Hippocampal formation (tissue), 2 donors: Measurements from ENCODE around the gene SLC1A7.

Experiments
- DNase-seq, 2 donors: peaks; one replicate each; lab custom pipeline; 2025; lab: John Stamatoyannopoulos, UW

The SLC1A7 gene

DNA sequence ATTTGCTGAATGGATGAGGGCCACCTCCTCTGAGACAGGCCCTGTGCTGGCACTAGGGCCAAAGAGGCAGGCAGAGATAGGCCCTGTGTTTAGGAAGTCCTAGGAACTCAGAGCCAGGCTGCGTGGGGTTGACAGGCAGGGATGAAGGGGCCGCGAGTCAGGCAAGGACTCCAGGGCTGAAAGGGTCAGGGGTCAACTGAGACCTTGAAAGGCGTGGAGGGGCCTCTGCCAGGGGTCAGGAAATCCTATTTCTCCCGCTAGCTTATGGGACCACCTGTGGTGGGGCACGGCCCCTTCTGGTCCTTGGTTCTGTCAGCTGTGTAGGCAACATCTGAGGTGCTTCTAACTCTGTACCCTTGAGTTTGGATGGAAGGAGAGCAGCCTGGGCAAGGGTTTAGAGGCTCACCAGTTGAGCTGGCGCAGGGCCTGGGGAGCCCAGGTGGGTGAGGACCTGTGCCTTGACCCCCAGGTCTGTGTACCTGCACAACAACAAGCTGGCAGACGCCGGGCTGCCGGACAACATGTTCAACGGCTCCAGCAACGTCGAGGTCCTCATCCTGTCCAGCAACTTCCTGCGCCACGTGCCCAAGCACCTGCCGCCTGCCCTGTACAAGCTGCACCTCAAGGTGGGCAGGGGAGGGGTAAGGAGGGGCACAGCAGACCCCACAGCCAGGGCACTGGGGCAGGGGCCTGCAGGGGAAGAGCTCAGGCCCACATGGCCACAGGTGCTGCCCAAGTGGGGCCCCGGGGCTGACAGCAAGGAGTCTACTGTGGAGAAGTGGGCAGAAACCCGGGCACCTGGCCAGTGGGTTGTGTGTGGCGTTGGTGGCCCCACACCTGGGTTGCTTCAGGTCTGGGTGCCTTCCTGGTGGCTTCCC is 65.5 kb downstream of the SLC1A7 start:
- DNase-seq: no peak

- DNase-seq: no peak
These were observed 66.3 kb downstream of the SLC1A7 start for GRCh38 chr1:53076165-53076564.

DNA sequence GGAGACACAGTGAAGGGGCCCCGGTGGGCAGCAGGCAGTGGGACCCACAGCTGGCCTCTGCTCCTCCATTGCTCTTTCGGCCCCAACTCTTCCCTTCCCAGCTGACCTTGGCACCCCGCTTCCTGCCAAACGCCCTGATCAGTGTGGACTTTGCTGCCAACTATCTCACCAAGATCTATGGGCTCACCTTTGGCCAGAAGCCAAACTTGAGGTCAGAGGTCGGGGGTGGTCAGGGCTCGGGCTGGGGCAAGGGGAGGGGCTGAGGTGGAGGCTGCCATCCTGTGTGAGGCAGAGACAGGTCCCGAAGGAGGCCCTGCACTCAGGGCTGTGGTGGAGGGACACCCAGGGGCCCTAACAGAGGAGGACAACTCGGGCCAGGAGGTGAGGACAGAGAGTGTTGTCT is 66.7 kb downstream of the SLC1A7 start:
- no peak for DNase-seq

DNA sequence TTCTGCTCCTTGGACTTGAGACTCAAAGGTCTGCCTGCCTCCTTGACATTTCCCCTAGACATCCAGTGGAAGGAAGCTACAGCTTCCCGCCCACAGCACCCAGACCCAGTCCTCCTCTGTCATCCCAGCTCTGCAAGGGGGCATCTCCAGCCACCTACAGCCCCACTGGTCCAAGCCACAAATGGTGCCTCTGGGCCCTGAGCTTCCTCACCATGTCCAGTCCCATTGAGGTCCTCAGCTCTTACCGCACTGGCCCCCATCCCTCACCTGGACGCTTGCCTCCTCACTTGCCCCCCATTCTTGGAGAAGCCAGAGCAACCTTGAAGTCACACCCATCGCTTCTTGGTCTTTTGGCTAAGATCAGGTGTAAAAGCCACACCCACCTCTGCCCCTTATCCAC is 67.2 kb downstream of the SLC1A7 start:
- DNase-seq: no peak

- DNase-seq: no peak
These were observed 67.9 kb downstream of the SLC1A7 start for GRCh38 chr1:53074313-53075154.

DNA sequence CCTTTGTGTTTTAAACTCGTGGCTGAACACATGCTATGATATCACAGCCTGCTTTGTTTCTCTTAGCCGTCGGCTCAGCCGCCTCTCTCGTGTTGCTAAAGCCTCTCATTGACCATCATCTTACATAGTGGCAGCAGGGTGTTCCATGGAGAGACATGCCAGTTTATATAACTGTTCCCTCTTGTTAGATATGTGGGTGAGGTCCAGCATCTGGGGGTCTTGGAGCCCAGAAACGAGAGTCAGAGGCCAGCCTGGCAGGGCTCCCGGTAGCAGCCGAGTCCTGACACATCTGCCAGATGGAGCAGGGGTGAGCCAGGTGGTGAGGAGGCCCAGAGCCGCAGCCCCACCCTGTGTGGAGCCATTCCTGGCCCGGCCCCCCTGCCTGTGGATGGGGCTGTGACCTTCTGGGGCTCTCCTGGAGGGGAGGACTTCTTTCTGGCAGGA is 68.5 kb downstream of the SLC1A7 start:
- no peak for DNase-seq

DNA sequence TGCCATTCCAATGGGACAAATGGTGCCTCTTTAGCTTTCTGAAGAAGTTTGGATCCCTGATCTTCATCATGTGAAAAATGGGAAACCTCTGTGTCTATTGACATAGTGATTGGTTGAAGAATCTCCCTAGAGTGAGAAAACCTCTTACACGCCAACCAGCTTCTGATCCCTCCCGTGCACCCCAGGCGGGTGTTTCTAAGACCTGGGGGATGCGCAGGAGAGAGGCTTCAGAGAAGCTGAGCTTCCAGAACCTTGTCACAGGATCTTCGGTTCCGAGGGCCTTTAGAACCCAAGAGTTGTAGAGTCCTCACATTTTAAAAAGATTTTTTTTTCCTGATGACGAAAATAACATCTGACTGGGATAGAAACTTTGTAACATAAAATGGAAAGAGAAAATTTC is 69.2 kb downstream of the SLC1A7 start:
- no peak for DNase-seq

DNA sequence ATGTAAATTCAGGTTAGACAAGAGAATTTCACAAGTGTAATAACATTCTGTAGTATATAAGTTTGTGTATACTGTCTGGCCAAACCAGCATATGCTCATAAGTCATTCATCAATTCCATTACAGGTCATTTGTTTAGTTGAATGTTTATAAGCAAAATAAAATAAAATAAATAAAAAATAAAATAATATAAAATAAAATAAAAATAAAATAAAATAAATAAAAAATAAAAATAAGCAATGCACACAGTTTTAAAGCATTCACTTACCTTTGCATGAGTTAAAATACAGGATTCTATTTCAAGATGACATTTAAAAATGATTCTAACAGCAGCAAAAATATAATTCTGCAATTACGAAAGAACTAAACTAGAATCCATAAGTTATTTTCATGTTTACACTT is 70.5 kb downstream of the SLC1A7 start:
- DNase-seq: no peak

DNA sequence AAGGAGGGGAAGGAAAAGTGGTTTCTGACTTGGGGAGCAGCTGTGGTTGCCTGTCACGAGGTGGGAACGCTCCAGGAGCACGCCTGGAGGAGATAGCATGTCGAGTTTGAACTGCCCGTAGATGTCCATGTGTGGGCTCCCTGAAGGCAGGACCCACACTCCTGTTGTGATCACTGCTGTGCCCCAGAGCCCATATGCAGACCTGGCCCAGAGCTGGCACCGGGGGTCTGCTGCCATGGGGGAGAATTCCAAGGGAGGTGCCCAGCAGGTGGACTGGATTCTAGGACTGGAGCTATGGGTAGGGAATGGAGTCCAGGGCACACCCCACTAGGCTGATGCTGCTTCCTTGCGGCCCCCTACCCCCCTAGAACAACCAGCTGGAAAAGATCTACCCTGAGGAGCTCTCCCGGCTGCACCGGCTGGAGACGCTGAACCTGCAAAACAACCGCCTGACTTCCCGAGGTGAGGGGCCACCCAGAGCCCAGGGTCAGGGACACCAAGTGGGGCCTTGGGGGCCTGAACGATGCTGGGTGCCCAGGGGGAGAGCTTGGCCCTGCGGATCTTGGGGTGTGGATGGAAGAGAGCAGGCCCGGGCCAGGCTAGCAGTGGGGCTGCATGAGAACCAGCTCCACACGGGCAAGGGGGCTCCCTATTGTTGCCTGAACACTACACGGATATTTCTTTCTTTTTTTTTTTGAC is 71.1 kb downstream of the SLC1A7 start:
- DNase-seq: no peak

- DNase-seq: no peak
These were observed 71.8 kb downstream of the SLC1A7 start for GRCh38 chr1:53070621-53071020.

DNA sequence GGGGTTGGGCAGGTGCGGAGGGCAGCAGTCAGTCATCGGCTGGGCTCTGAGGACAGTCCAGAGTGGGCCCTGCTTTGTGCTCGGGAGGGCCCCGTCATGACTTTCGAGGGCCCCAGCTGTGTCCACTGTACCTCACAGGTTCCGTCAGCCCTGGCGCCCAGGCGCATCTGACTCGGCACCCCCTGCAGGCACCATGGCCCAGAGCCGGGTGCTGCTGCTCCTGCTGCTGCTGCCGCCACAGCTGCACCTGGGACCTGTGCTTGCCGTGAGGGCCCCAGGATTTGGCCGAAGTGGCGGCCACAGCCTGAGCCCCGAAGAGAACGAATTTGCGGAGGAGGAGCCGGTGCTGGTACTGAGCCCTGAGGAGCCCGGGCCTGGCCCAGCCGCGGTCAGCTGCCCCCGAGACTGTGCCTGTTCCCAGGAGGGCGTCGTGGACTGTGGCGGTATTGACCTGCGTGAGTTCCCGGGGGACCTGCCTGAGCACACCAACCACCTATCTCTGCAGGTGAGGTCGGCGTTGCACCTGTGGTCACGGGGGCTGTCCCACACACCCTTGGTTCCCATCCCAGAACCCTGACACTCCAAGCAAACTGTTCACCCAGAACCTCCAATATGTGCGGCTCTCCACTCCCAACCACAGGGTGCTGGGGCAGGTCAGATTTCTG is 72.6 kb downstream of the SLC1A7 start:
- DNase-seq: no peak

DNA sequence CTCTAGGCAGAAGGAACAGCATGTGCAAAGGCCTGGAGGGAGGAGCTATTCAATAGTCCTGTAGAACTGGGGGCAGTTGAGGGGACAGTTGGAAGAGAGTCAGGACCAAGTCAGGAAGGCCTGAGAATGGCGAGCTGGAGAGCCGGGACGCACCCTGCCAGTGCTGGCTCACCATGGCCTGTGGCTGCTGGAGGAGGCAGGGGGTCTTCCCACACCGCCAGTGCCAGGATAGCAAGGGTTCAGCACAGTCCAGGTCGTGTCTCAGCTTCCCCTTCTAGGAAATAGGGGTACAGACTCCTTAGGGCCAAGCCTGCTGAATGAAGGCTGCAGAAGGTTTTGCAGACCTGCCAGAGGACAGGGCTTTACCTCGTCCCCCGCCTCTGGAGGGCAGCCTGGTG is 73.2 kb downstream of the SLC1A7 start:
- DNase-seq: no peak

DNA sequence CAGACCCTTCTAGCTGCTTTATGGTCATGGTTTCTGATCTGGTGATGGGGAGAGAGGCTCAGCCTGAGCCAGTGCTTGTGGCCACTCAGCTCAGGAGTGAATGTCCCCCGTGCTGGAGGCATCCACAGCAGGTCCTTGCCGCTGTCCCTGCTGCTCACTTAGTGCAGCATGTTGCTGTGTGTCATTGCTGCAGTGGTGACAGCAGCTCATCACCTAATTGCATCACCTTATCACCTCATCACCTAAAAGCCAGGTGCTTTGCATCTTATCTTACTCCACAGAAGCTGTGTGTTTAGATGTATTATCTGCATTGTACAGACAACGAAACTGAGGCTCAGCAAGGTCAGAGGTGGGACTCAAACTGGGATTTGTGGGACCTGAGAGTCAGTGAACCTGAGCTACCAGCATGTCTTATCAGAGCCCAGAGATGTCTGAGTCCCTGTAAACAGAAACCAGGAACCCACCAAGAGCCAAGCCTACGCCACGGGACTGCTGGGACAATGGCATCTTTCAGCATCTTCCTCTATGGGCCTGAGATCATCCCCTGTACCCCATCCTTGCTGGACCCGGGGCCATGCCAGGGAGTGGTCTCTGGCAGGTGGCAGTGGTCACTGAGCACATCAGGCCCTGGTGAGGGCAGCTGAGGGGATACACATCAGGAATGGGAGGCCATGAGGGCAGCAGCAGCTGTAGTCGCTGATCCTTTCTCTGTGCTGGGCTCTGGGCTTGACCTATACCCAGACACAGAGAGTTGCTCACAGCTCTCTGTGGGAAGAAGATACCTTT is 73.9 kb downstream of the SLC1A7 start:
- DNase-seq: no peak

- no peak for DNase-seq
These were observed 74.6 kb downstream of the SLC1A7 start for GRCh38 chr1:53067886-53068285.

GRCh38 chr1:53066891-53067738 is 75.3 kb downstream of the SLC1A7 start:
- no peak for DNase-seq

DNA sequence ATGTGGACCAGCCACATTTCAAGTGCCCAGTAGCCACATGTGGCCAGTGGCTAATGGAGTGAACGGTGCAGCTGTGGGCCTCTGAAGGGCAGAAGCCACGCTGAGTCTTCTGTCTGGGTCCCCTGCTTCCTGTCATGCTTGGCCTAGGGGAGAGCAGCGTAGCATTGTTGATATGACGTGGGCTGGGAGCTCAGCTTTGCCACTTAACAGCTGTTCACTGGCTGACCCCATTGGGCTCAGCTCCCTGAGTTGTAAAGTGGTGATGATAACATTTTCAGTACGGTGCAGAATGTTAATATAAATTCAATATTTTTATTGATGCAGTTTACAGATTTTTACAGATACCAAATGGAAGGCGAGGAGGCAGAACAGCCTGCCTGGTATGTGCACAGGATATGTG is 76.0 kb downstream of the SLC1A7 start:
- DNase-seq: no peak

GRCh38 chr1:53065391-53065790 is 77.0 kb downstream of the SLC1A7 start:
- DNase-seq: no peak

GRCh38 chr1:53063744-53064515 is 78.5 kb downstream of the SLC1A7 start:
- no peak for DNase-seq
